GM12872 (cell line): ENCODE results near the gene PTDSS2.

Experiments used
- CTCF ChIP-seq: IDR thresholded peaks from 3 replicates; pipeline ENCODE4 v1.5.1; 2011; ENCODE audit warnings: low read depth, mild to moderate bottlenecking, low read length, moderate library complexity; ENCODE audit not compliant: insufficient read depth

PTDSS2 gene

DNA sequence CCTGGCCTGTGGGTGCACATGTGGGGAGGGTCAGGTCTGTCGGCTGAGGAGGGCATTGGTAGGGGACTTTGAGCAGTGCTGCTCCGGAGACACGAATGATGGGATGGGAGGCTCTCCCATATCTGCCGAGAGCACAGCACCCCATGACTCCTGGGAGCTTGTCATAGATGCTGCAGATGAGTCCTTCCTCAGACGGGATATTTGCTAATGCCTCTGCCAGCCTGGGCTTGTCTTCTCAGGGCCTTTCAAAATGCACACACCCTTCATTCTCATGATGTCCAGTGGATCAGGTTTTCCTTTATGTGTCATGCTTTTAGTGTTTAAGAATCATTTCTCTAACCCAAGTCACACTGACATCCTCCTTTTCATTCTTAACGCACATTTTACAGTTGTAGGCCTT lies 65.1 kb downstream of the PTDSS2 start:
- no peak for TF ChIP-seq CTCF

DNA sequence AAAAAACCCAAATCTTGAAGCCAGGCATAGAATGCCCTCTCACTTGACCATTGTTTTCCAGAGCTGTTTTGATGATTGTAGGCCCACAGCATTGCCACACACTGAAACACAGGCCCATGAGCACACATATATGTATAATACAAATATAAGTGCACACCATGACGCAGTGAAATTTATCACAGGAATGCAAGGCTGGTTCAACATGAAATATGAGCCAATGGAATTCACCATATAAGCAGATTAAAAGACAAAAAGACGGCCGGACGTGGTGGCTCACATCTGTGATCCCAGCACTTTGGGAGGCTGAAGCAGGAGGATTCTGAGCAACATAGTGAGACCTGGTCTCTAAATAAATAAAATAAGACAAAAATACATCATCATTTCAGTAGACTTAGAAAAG lies 66.3 kb downstream of the PTDSS2 start:
- no peak for TF ChIP-seq CTCF

- peak; percentile 67; the same call in 2 of the 3 replicates for TF ChIP-seq CTCF
Observed at GRCh38 chr11:518463-519202, 68.6 kb downstream of the PTDSS2 start.

DNA sequence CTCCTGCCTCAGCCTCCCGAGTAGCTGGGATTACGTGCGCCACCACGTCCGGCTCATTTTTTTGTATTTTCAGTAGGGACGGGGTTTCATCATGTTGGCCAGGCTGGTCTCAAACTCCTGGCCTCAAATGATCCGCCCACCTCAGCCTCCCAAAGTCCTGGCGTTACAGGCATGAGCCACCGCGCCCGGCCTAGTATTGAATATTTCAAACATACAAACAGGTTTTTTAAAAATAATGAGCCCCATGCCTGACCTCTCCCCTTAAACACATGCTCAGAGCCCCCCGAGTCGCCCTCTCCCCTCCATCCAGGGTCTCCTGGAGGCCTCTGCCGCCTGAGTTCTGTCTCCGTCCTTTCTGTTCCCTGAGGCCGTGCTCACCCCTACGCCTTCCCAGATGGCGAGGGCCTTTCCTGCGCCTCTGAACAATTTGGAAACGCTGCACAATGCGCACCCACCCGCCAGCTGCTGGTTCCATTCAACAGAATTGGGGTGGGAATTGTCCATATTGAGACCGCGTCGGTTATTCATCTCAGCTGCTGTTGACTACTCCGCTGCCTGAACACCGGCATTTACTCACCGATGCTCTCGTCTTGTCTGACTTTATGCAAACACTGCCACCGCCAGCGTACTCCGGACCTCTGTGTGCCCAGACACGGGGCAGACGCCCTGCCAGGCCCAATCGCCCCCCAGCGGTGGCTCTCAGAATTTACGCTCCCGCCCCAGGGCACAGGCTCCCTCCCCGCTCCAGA lies 70.5 kb downstream of the PTDSS2 start:
- no peak for TF ChIP-seq CTCF

- TF ChIP-seq CTCF: no peak
Observed at GRCh38 chr11:521177-521688, 71.2 kb downstream of the PTDSS2 start.

DNA sequence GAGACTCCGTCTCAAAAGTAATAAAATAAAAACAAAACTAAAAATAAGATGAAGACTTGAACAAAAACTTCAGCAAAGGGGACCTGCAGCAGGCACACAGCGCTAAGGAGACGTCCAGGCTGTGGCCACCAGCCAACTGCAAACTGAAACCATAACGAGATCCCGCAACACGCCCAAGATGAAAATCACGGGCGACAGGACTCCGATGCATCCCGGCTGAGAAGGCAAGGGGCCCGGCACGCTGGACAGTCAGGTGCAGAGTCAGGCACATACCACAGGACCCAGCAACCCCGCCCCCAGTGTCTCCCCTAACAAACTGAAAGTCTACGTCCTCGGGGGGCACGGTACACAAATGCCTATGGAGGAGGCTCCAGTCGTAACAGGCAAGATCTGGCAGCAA lies 76.1 kb downstream of the PTDSS2 start:
- TF ChIP-seq CTCF: no peak

GRCh38 chr11:528166-528814 lies 78.2 kb downstream of the PTDSS2 start:
- no peak for TF ChIP-seq CTCF
